ENCODE results near the gene GPR155.

GRCh38 chr2:174395284-174395968 is 91.4 kb downstream of the GPR155 start, which contains the start of gene SCRN3:
- TF ChIP-seq CTCF (conservative IDR thresholded peaks at IDR 0.05; ENCODE audit: low read depth, low read length) (no peak), SMC3 (IDR thresholded peaks at IDR 0.05; ENCODE audit: low read depth, low read length) (no peak), POLR2A (IDR thresholded peaks at IDR 0.05; ENCODE audit: low read depth, low read length) (peak; percentile 65), RFX5 (IDR thresholded peaks at IDR 0.05; ENCODE audit: low read depth, low read length) (no peak), NFE2L2 (IDR thresholded peaks at IDR 0.05; ENCODE audit: low read depth, low read length) (no peak), MAZ (IDR thresholded peaks at IDR 0.05; ENCODE audit: borderline replicate concordance, low read depth, low read length) (peak; percentile 71; the same call in 1 of the 2 replicates), RCOR1 (IDR thresholded peaks at IDR 0.05; ENCODE audit: insufficient replicate concordance, low read length) (peak; percentile 70), CEBPB (IDR thresholded peaks at IDR 0.05; ENCODE audit: low read depth, low read length) (no peak), ELK1 (IDR thresholded peaks at IDR 0.05; ENCODE audit: borderline replicate concordance, low read depth, low read length) (no peak), MXI1 (IDR thresholded peaks at IDR 0.05; ENCODE audit: borderline replicate concordance, low read depth, low read length) (no peak), RAD21 (IDR thresholded peaks at IDR 0.05; ENCODE audit: low read length) (no peak), FOS (IDR thresholded peaks at IDR 0.05; ENCODE audit: low read depth, low read length) (no peak)
- TF ChIP-seq, protein P1, sequence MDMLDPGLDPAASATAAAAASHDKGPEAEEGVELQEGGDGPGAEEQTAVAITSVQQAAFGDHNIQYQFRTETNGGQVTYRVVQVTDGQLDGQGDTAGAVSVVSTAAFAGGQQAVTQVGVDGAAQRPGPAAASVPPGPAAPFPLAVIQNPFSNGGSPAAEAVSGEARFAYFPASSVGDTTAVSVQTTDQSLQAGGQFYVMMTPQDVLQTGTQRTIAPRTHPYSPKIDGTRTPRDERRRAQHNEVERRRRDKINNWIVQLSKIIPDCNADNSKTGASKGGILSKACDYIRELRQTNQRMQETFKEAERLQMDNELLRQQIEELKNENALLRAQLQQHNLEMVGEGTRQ (IDR thresholded peaks at IDR 0.05; ENCODE audit: low read depth, low read length): no peak

Data from IMR-90 (cell line).